NCI-H2107 (cell line): ENCODE measurements around the gene HIBADH.

ENCODE experiments used
- DNase-seq: peaks from one replicate; lab custom pipeline; 2025; lab: John Stamatoyannopoulos, UW

HIBADH gene

GRCh38 chr7:27662490-27663205 is at the start of gene HIBADH:
TSS of gene HIBADH (minus strand) at chr7:27662883. CDS start at chr7:27662788, 95 bp downstream.
- peak; percentile 95 for DNase-seq

- DNase-seq: no peak
Measured at GRCh38 chr7:27712217-27712616, 49.5 kb upstream of the HIBADH start.

- DNase-seq: no peak
Measured at GRCh38 chr7:27709137-27710075, 46.7 kb upstream of the HIBADH start.

- DNase-seq: no peak
Measured at GRCh38 chr7:27708485-27708884, 45.8 kb upstream of the HIBADH start.

GRCh38 chr7:27705200-27705594 is 42.5 kb upstream of the HIBADH start:
- no peak for DNase-seq

GRCh38 chr7:27704422-27705199 is 41.9 kb upstream of the HIBADH start:
- no peak for DNase-seq

GRCh38 chr7:27703181-27703580 is 40.5 kb upstream of the HIBADH start:
- DNase-seq: no peak

- no peak for DNase-seq
Measured at GRCh38 chr7:27700501-27700900, 37.8 kb upstream of the HIBADH start.

- no peak for DNase-seq
Measured at GRCh38 chr7:27699751-27700150, 37.1 kb upstream of the HIBADH start.

GRCh38 chr7:27697861-27698430 is 35.3 kb upstream of the HIBADH start:
- no peak for DNase-seq

- DNase-seq: no peak
Measured at GRCh38 chr7:27695096-27695495, 32.4 kb upstream of the HIBADH start.

GRCh38 chr7:27693794-27694193 is 31.1 kb upstream of the HIBADH start:
- DNase-seq: no peak

GRCh38 chr7:27690649-27691048 is 28.0 kb upstream of the HIBADH start:
- DNase-seq: no peak

- DNase-seq: peak; percentile 17
Measured at GRCh38 chr7:27689591-27690164, 27.0 kb upstream of the HIBADH start.

- DNase-seq: no peak
Measured at GRCh38 chr7:27689150-27689549, 26.5 kb upstream of the HIBADH start.

GRCh38 chr7:27688646-27689045 is 26.0 kb upstream of the HIBADH start:
- no peak for DNase-seq

GRCh38 chr7:27688056-27688455 is 25.4 kb upstream of the HIBADH start:
- no peak for DNase-seq

GRCh38 chr7:27686315-27686714 is 23.6 kb upstream of the HIBADH start:
- DNase-seq: no peak

GRCh38 chr7:27685893-27686292 is 23.2 kb upstream of the HIBADH start:
- no peak for DNase-seq

GRCh38 chr7:27685209-27685608 is 22.5 kb upstream of the HIBADH start:
- DNase-seq: no peak

GRCh38 chr7:27684491-27684890 is 21.8 kb upstream of the HIBADH start:
- no peak for DNase-seq

- DNase-seq: no peak
Measured at GRCh38 chr7:27680610-27681009, 17.9 kb upstream of the HIBADH start.
